Stimulated activated CD4-positive, alpha-beta T cell treated with anti-CD3 and anti-CD28 coated beads, Interleukin-1b, Interleukin-23, amount 100 ng/mL, for 24 hours (primary cell): ENCODE results near the gene KIF12.

Source experiments
- DNase-seq, 4 experiments: peaks; one replicate each; pipeline ENCODE4 v3.0.0-alpha.2; 2020; ENCODE audit warnings: low read depth in 4 of 4, low spot score in 1 of 4

Gene KIF12

GRCh38 chr9:114069476-114070187 is 29.5 kb downstream of the KIF12 start:
- DNase-seq, result no peak

- no peak for DNase-seq
These were observed 33.8 kb downstream of the KIF12 start for GRCh38 chr9:114065304-114065703.

DNA sequence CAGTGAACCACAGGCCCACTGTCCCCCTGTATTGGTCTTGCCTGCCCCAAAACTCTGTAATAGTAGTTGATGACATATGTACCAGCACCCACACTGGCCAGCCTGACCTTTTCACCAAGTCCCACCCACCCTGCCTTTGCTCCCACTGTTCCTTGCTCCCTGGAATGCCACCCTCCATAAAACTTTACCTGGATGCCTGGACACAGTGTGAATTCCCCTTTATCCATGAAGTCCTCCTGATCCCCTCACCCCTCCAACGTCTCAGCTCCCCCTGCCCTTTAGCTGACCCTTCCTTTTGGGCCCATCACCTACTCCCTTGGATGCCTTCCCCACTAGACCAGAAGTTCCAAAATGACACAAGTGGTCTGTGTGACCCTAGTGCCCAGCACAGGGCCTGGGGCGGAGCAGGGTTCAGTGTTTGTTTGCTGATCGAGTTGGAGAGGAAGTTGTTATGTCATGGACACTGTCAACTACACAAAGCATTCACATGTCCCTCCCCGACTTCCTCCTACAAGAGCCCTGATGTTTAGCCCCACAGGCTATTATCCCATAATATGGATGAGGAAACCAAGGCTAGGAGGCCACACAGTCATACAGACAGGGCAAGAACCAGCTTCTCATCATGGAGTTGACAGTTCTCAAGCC is 37.1 kb downstream of the KIF12 start:
- DNase-seq, result no peak

- no peak for DNase-seq
These were observed 37.8 kb downstream of the KIF12 start for GRCh38 chr9:114061292-114061691.

- no peak for DNase-seq
These were observed 38.4 kb downstream of the KIF12 start for GRCh38 chr9:114060711-114061110.

DNA sequence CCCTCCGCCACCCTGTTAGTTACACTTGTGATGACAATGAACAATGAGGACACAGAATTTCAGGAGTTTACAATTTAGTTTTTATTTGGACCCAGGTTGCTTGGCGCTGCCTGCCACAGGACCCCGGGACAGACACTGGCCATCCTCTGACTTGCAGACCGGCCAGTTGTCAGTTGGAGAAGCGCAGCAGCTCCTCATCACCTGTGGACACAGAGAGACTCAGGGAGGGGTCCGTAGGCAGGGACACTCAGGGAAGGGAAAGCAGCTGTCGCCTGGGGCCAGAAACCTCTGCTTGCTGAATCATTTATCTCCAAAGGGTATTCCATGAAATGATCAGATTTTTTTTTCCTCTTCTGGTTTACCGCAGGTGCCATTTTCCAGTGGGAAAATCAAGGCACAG is 39.0 kb downstream of the KIF12 start:
- no peak for DNase-seq

DNA sequence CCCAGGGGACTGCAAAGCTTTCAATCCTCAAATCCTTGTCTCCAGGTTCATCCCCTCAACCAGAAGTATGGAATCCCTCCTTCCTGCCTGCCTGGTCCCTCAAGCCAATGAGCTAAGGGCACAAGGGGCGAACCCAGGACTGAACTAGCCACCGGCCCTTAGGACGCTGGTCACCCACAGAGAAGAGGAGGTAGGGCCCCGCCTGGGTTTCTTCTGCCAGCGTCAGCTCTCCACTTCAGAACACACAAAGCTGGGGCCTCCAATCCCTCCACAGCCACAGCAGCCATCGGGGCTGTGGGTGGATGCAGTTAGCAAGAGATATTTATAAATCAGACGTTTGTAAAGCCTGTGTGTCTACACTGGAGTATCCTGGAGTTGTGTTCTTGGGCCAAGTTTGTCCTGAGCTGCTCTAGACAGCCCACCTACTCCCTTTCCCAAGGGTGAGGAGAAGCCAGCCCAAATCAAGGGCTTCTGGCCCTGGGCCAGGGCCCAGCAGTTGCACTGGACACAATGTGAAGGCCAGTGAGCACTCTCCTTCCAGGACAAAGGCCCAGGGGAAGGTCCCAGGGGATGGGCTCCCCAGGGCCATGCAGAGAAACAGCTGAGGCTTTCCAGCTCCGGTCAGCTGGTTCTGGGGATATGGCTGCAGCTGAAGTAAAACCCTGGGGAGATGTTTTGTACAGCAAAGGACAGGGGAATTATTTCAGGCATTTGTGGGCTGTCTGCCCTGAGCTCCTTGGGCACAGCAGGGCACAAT is 39.9 kb downstream of the KIF12 start:
- no peak for DNase-seq

DNA sequence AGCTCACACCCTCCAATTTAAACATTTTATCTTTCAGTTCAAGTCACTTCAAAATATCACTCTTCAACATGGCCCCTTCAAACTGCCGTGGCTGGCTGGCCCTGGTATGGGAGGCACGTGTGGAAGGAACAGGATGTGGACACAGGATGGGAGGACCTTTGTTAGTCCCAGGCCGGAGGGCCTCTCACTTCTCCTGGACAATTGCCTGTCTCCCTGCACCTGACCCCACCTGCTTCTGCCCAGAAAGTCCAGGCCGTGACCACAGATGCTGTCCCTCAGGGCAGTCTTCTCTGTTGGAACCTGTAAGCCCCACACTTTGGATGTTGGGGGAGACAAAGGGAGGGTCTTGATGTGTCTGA is 40.4 kb downstream of the KIF12 start:
- DNase-seq, result no peak

DNA sequence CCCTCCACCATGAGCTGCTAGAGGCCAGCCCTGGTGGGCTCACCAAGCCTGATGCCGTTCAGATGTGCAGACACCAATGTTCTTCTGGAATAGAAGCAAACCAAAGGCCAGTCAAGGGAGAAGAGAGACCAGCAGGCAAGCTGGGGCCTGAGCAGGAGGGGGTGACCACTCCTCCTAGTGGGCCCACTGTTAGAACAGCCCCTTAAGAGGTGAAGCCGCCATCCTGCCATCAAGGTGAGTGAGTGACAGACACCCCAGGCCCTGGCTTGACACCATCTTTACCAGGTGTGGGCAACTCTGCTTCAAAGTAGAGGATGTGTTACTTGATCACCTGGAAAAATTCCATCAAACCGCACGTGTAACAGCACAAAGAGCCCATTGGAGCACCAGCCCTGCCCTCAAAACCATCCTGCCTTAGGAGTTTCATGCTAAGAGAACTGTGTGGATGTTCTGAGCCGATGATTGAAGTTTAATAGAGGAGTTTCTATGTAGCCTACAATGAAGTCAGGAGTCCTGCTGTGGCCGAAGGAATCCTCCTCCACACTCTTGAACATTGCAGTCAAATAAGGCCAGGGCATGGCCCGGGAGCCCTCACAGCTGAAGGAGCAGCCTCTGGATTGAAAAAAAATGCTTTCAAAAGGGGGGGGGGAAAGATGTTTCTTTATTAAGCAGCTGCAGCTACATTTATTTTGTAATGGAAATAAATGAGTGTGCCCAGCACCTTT is 41.8 kb downstream of the KIF12 start:
- DNase-seq, result no peak

DNA sequence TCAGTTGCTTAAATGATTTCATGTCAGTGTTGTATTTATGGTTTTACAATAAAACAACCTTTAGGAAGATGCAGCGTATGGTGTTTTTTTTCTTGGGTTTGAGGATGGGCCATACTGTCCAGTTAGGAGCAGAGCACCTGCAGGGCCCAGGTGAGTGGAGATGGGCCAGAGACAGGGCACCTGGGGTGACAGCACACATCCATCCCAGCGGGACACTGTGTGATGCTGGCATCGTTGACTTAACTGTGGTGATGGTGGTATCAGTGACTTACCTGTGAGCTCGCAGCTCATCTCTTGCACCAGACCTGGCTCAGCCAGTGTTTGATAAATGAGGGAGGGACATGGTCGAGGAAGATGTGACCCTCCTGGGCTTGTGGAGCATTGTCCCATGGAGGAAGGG is 42.6 kb downstream of the KIF12 start:
- no peak for DNase-seq

DNA sequence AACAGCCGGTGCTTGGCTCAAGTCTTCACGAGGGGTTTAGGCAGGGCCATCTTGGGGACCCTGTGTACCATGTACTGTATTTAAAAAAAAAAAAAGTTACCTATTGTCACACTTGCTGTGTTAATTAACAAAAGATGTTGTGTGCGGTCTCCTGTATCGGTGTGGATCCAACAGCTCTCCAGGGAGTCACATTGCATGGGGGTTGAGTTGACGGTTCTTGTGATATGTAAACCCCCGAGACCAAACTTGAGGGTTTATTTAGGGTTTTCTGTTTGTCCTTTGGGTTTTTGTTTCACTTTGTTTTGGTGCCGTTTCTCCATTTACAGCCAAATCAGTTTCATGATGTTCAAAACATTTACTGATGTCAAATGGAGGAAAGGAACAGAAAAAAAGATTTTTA is 43.2 kb downstream of the KIF12 start:
- DNase-seq, result no peak

DNA sequence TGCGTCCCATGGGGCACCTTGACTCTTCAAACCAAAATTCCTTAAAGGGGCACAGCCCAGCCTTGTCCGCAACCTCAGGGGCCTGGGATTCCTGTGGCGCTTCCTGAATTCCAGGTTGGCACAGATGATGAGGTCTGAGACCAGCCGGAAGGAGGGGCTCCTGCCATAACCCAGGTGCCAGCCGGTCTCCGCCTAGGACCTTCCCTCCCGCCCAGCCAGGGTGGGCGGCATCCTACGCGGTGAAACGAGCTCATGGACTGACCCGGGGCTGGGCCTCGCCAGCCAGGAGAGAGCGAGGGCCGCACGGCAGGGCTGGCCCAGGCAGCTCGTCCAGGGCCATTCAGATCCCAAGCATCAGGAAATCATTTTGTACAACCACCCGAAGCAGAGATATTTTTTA is 44.0 kb downstream of the KIF12 start:
- no peak for DNase-seq

- no peak for DNase-seq
These were observed 44.9 kb downstream of the KIF12 start for GRCh38 chr9:114054191-114054690.

- DNase-seq, result no peak
These were observed 45.7 kb downstream of the KIF12 start for GRCh38 chr9:114053246-114054005.

DNA sequence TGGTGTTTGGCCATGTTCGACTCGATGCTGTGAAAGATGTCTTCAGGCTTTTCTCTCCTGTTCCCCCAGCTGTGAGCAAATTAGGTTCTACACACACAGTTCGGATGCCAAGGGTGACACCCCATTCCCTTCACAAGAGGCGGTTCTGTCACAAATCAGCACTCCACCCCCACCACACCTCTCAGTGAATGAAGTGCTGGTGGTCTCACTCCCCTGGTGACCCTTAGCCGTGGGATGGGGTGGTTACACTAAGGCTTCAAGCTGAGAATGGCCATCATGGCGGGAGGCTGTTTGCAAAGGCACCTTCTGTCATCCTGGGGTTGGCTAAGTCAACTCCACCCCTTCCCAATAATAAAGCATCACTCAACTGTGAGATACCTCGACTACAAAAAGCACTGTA is 47.4 kb downstream of the KIF12 start:
- DNase-seq, result no peak

- no peak for DNase-seq
These were observed 47.8 kb downstream of the KIF12 start for GRCh38 chr9:114051281-114051680.

DNA sequence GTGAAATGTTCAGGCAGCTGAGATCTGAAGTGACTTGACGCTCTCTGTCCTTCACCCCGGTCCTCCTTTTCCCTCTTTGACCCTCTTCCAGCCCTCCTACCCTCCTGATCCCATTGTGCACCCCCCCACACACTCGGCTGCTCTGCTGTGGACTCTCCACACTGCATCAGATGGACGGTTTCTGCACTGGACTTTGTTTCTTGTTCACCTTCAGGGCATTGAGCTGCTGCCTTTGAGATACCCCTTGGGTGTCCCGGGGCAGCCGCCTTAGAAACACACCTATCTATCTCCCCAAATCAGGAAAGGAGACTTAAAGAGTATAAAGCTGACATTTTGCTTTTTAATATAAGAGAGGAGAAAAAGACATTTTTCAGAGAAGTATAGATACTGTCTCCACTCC is 48.4 kb downstream of the KIF12 start:
- no peak for DNase-seq

DNA sequence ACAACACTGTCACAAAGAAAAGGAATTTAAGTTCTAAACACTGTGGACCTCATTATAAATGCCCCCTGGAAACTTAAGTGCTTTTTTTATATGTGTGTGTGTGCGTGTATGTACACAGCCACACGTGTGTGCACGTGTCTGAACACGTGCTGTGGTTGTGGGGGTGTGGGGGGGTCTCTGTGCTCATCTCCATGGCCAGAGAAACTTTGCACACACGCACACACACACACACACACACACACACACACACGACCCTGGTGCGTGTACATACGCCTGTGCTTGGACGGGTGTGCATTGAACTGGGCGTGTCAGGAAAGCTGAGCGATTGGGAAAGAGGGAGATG is 48.9 kb downstream of the KIF12 start:
- no peak for DNase-seq

GRCh38 chr9:114049441-114050225 is 49.5 kb downstream of the KIF12 start:
- DNase-seq, result no peak
